Karpas-422 (cell line): ENCODE measurements around the gene ADAMTS10. TPM values are rescaled to one million over a fixed set of nuclear protein-coding genes. Genes with fewer than 3 reads are reported as not detected.

Experiments used
- total RNA-seq: library from RNA; depleted of rRNA; stranded (reverse); fragments of >200 nt; shearing (Covaris generic); gene quantifications from 2 replicates; pipeline ENCODE4 v1.2.3, GENCODE V29; 2014; ENCODE audit warnings: low replicate concordance; rRNA removed

Gene ADAMTS10
- total RNA-seq, 1 experiment from 2014 or later, result not detected

Other genes starting within 250 kb of the ADAMTS10 start
- not detected in 2 replicates for gene ANGPTL4, start 246.6 kb downstream of the ADAMTS10 start, total RNA-seq
- 23.7 and 42.9 TPM in 2 replicates for gene RAB11B, start 220.4 kb downstream of the ADAMTS10 start, total RNA-seq
- 10.1 and 31.2 TPM in 2 replicates for gene MARCHF2, start 197.4 kb downstream of the ADAMTS10 start, total RNA-seq
- gene HNRNPM, start 165.7 kb downstream of the ADAMTS10 start, total RNA-seq, result 34.4 and 94.9 TPM in 2 replicates
- gene PRAM1, start 108.1 kb downstream of the ADAMTS10 start, total RNA-seq, result not detected in 2 replicates
- 3.8 and 11.8 TPM in 2 replicates for gene ZNF414, start 96.5 kb downstream of the ADAMTS10 start, total RNA-seq
- gene MYO1F, start 33.3 kb downstream of the ADAMTS10 start, total RNA-seq, result not detected in 2 replicates
- not detected in 2 replicates for gene NFILZ, start 19.9 kb upstream of the ADAMTS10 start, total RNA-seq
- gene ACTL9, start 88.1 kb upstream of the ADAMTS10 start, total RNA-seq, result not detected in 2 replicates
- not detected in 2 replicates for gene OR2Z1, start 110.9 kb upstream of the ADAMTS10 start, total RNA-seq
- 48.4 and 78.6 TPM in 2 replicates for gene ZNF558, start 221.6 kb upstream of the ADAMTS10 start, total RNA-seq
- not detected in 2 replicates for gene MBD3L1, start 221.7 kb upstream of the ADAMTS10 start, total RNA-seq